ENCODE data around the gene PROM1. TPM values are rescaled to one million over a fixed set of nuclear protein-coding genes. Genes with fewer than 3 reads are reported as not detected.

PROM1 gene
- total RNA-seq, 1 experiment from 2014 or later: 196 TPM

DNA sequence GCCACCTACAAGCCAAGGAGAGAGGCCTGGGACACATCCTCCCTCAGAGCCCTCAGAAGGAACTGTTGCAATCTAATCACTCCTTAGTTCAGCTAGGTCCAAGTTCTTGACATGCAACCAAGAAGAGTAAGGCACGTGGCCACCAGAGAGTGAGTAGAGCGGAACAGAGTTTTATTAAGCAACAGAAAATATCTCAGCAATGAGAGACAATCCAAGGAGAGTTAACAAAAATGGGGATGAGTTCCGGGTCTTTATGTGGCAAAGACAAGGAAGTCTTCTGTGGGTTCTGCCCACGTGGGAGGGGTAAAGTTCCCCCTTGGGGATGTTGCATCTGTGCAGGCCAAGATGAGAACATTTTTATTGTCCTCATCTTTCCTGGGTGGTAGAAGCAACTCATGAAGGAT is 38.5 kb upstream of the PROM1 start:
- intact Hi-C loops (cut with micrococcal nuclease; ENCODE audit: unreplicated experiment): no loop called here
- CTCF ChIA-PET: no interaction called here
- H3K36me3 Mint-ChIP-seq (ENCODE audit: insufficient read depth, unreplicated experiment): no peaks in the 10 kb centered on the region

DNA sequence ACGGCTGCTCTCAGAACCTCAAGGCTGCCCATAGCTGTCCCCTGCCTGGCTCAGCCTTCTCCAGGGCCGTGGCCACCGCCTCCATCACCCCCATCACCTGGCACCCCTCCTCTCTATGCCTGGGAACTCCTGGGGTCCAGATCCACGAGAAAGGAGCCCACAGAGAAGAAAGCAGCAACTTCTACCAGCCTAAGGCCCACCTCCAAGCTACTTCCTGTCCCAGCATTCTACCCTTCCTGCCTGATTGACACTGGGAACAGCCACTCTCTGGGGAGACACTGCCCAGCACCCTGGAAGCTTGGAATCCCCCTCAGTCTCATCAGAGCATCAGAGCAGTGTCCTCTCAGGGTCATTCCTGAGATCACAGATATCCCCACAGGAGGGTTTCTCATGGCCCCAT is 36.9 kb upstream of the PROM1 start:
- peaks cover under 1% of the 10 kb centered on the region for H3K4me1 Mint-ChIP-seq (ENCODE audit: low read depth, unreplicated experiment)
- no peaks in the 10 kb centered on the region for H3K9me3 Mint-ChIP-seq (ENCODE audit: unreplicated experiment)
- TF ChIP-seq, protein P1, sequence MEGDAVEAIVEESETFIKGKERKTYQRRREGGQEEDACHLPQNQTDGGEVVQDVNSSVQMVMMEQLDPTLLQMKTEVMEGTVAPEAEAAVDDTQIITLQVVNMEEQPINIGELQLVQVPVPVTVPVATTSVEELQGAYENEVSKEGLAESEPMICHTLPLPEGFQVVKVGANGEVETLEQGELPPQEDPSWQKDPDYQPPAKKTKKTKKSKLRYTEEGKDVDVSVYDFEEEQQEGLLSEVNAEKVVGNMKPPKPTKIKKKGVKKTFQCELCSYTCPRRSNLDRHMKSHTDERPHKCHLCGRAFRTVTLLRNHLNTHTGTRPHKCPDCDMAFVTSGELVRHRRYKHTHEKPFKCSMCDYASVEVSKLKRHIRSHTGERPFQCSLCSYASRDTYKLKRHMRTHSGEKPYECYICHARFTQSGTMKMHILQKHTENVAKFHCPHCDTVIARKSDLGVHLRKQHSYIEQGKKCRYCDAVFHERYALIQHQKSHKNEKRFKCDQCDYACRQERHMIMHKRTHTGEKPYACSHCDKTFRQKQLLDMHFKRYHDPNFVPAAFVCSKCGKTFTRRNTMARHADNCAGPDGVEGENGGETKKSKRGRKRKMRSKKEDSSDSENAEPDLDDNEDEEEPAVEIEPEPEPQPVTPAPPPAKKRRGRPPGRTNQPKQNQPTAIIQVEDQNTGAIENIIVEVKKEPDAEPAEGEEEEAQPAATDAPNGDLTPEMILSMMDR (IDR thresholded peaks at IDR 0.05; ENCODE audit: insufficient read depth in 1 of 2, low read depth in 1 of 2, low read length in 1 of 2, severe bottlenecking in 1 of 2, unreplicated experiment in 1 of 2): no peak
- H3K4me3 Mint-ChIP-seq (ENCODE audit: unreplicated experiment): no peak overlapping the region
- POLR2A ChIA-PET: interaction anchor here (0.5 kb wide), 1 partner anchor 39 kb away, joined by 5 read pairs; no protein-coding TSS in a partner anchor
- intact Hi-C loops (cut with micrococcal nuclease; ENCODE audit: unreplicated experiment): no loop called here
- no peaks in the 10 kb centered on the region for H3K27me3 ChIP-seq (replicated peaks; ENCODE audit: control insufficient read depth, insufficient read depth, low read length)
- no peaks in the 10 kb centered on the region for H3K27me3 Mint-ChIP-seq (ENCODE audit: insufficient read depth, unreplicated experiment)
- CTCF ChIA-PET: no interaction called here
- no peak overlapping the region for H3K4me3 ChIP-seq (ENCODE audit: low read depth, low read length)
- no peaks in the 10 kb centered on the region; the same call in 1 of the 2 replicates for H3K36me3 ChIP-seq (ENCODE audit: control insufficient read depth, insufficient read depth, low read length)
- no peaks in the 10 kb centered on the region; the same call in 1 of the 2 replicates for H3K4me1 ChIP-seq
- no peaks in the 10 kb centered on the region for H3K36me3 Mint-ChIP-seq (ENCODE audit: insufficient read depth, unreplicated experiment)
- BruUV-seq (replicated peaks): no TSS peak
- H3K9me3 ChIP-seq: no peaks in the 10 kb centered on the region
- H3K27ac Mint-ChIP-seq (ENCODE audit: unreplicated experiment): no peak overlapping the region
- DNase-seq: no peak

More for the DNA sequence above, 38.5 kb upstream of the PROM1 start:
- peaks cover 12% of the 10 kb centered on the region for H3K4me1 Mint-ChIP-seq (ENCODE audit: low read depth, unreplicated experiment)
- POLR2A ChIA-PET: no interaction called here
- H3K4me3 Mint-ChIP-seq (ENCODE audit: unreplicated experiment): no peak overlapping the region
- no peaks in the 10 kb centered on the region for H3K9me3 Mint-ChIP-seq (ENCODE audit: unreplicated experiment)
- no peak overlapping the region for H3K27ac Mint-ChIP-seq (ENCODE audit: unreplicated experiment)
- DNase-seq: no peak
- no peaks in the 10 kb centered on the region for H3K27me3 Mint-ChIP-seq (ENCODE audit: insufficient read depth, unreplicated experiment)
- H3K4me3 ChIP-seq (ENCODE audit: low read depth, low read length): no peak overlapping the region
- no peaks in the 10 kb centered on the region; the same call in 1 of the 2 replicates for H3K36me3 ChIP-seq (ENCODE audit: control insufficient read depth, insufficient read depth, low read length)
- H3K4me1 ChIP-seq: peaks cover 8% of the 10 kb centered on the region
- TF ChIP-seq, protein P1 (IDR thresholded peaks at IDR 0.05; ENCODE audit: insufficient read depth in 1 of 2, low read depth in 1 of 2, low read length in 1 of 2, severe bottlenecking in 1 of 2, unreplicated experiment in 1 of 2): no peak
- H3K27me3 ChIP-seq (replicated peaks; ENCODE audit: control insufficient read depth, insufficient read depth, low read length): no peaks in the 10 kb centered on the region
- H3K9me3 ChIP-seq: no peaks in the 10 kb centered on the region
- BruUV-seq (replicated peaks): no TSS peak

DNA sequence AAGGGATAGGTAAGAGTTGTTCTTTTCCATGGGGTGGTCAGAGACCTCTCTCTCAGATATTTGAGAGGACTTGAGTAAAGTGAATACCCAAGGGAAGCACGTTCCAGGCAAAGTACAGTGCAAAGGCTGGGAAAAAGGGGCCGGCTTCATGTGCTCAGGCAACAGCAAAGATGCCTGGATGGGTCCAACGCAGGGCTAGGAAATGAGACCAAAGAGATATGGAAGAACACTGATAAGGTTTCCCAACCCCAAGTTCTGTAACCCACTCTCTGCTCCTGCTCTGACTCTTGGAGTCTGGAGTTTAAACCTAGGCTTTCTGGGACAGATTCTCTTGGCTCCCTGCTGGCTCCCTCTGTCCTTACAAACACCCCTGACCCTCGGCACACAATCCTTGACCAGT is 36.2 kb upstream of the PROM1 start:
- H3K4me3 Mint-ChIP-seq (ENCODE audit: unreplicated experiment): no peak overlapping the region
- H3K36me3 Mint-ChIP-seq (ENCODE audit: insufficient read depth, unreplicated experiment): no peaks in the 10 kb centered on the region
- H3K27ac Mint-ChIP-seq (ENCODE audit: unreplicated experiment): no peak overlapping the region
- no TSS peak for BruUV-seq (replicated peaks)
- TF ChIP-seq, protein P1 (IDR thresholded peaks at IDR 0.05; ENCODE audit: insufficient read depth in 1 of 2, low read depth in 1 of 2, low read length in 1 of 2, severe bottlenecking in 1 of 2, unreplicated experiment in 1 of 2): no peak
- H3K36me3 ChIP-seq (ENCODE audit: control insufficient read depth, insufficient read depth, low read length): no peaks in the 10 kb centered on the region; the same call in 1 of the 2 replicates
- no peaks in the 10 kb centered on the region for H3K4me1 ChIP-seq
- intact Hi-C loops (cut with micrococcal nuclease; ENCODE audit: unreplicated experiment): no loop called here
- no peaks in the 10 kb centered on the region for H3K27me3 ChIP-seq (replicated peaks; ENCODE audit: control insufficient read depth, insufficient read depth, low read length)
- ChIA-PET POLR2A (no interaction called here), CTCF (no interaction called here)
- H3K4me3 ChIP-seq (ENCODE audit: low read depth, low read length): no peak overlapping the region
- no peaks in the 10 kb centered on the region for H3K9me3 Mint-ChIP-seq (ENCODE audit: unreplicated experiment)
- no peaks in the 10 kb centered on the region for H3K27me3 Mint-ChIP-seq (ENCODE audit: insufficient read depth, unreplicated experiment)
- DNase-seq: no peak
- H3K9me3 ChIP-seq: no peaks in the 10 kb centered on the region
- H3K4me1 Mint-ChIP-seq (ENCODE audit: low read depth, unreplicated experiment): no peaks in the 10 kb centered on the region
